IMR-90 (cell line): ENCODE results near the gene DARS1.

Experiments used
- CEBPB ChIP-seq: IDR thresholded peaks from 2 replicates; pipeline ENCODE4 v1.6.1; 2012; ENCODE audit warnings: low read depth, low read length, improper control_type of control experiment
- POLR2A ChIP-seq: IDR thresholded peaks from 2 replicates; pipeline ENCODE4 v1.6.1; 2012; ENCODE audit warnings: mild to moderate bottlenecking, low read depth, low read length
- RAD21 ChIP-seq: IDR thresholded peaks from 2 replicates; pipeline ENCODE4 v1.6.1; 2012; ENCODE audit warnings: low read length, improper control_type of control experiment
- RFX5 ChIP-seq: IDR thresholded peaks from 2 replicates; pipeline ENCODE4 v1.8.0; 2012; ENCODE audit warnings: low read depth, mild to moderate bottlenecking, low read length, moderate library complexity
- SMC3 ChIP-seq: fragments of 150-350 bp; IDR thresholded peaks from 2 replicates; pipeline ENCODE4 v1.6.1; 2016; ENCODE audit warnings: low read depth, mild to moderate bottlenecking, antibody characterized with exemption, low read length, moderate library complexity
- TF ChIP-seq, protein P1 (sequence below): conservative IDR thresholded peaks from 2 replicates; pipeline ENCODE4 v1.5.1; 2012; ENCODE audit warnings: mild to moderate bottlenecking, low read depth, low read length, improper control_type of control experiment

DNA sequence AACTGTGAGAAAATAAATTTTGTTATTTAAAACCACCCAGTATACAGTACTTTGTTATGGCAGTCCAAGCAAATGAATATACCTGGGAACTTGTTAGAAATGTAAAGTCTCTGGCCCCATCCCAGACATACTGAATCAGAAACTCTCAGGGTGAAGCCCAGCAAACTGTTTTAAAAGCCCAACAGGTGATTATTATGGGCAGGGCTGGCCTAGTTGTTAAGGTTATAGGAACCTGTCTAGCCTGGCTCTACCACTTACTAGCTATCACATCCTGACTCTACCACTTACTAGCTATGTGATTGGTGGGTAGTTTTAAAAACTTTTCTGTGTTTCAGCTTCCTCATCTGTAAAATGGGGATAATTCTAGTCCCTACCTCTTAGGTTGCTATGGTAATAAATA lies 8.0 kb upstream of the DARS1 start:
- TF ChIP-seq, protein P1, sequence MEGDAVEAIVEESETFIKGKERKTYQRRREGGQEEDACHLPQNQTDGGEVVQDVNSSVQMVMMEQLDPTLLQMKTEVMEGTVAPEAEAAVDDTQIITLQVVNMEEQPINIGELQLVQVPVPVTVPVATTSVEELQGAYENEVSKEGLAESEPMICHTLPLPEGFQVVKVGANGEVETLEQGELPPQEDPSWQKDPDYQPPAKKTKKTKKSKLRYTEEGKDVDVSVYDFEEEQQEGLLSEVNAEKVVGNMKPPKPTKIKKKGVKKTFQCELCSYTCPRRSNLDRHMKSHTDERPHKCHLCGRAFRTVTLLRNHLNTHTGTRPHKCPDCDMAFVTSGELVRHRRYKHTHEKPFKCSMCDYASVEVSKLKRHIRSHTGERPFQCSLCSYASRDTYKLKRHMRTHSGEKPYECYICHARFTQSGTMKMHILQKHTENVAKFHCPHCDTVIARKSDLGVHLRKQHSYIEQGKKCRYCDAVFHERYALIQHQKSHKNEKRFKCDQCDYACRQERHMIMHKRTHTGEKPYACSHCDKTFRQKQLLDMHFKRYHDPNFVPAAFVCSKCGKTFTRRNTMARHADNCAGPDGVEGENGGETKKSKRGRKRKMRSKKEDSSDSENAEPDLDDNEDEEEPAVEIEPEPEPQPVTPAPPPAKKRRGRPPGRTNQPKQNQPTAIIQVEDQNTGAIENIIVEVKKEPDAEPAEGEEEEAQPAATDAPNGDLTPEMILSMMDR = no peak
- TF ChIP-seq POLR2A = no peak
- no peak for TF ChIP-seq CEBPB
- TF ChIP-seq RFX5 = no peak
- no peak for TF ChIP-seq RAD21
- TF ChIP-seq SMC3 = no peak
